NCI-H2081 (cell line): ENCODE data around the gene IFNGR2.
"Not testable (repeated sequence)": the region's sequence is repeated elsewhere in the genome, so short reads cannot be mapped to it uniquely, and the experiment has no call there.

Experiments used
- DNase-seq, 2 experiments: peaks; one replicate each; lab custom pipeline; 2025; lab: John Stamatoyannopoulos, UW

IFNGR2 gene, protein sequence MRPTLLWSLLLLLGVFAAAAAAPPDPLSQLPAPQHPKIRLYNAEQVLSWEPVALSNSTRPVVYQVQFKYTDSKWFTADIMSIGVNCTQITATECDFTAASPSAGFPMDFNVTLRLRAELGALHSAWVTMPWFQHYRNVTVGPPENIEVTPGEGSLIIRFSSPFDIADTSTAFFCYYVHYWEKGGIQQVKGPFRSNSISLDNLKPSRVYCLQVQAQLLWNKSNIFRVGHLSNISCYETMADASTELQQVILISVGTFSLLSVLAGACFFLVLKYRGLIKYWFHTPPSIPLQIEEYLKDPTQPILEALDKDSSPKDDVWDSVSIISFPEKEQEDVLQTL

DNA sequence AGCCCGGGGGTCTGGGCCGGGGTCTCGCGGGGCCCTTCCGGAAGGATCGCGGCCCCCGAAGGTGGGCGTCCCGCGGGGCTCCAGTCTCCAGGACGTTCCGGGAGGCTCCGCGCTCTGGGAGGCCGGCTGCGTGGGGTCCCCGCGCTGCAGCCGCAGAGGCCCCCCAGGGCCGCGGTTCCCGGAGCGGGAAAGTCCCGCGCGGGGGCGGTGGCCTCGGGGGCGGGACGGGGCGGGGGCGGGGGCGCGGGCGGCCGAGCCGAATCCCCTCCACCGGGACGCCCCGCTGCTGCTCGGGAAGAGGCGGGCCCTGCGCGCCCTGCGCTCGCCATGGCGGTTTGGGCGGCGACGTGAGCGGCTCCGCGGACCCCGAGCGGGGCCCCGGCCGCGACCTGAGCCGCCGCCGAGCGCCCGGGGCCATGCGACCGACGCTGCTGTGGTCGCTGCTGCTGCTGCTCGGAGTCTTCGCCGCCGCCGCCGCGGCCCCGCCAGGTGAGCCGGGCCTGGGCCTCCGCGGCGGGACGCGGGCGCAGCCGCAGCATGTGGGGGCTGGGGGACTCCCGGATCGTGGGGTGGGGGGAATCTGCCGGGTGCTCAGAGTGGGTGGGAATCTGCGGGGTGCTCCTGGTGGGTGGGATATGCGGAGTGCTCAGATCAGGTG is at the start of gene IFNGR2:
Gene IFNGR2, plus strand, starts transcription at position 286 of the 658 bp plus-strand sequence. Its CDS starts 131 bp downstream, at position 417.
- DNase-seq = peak in 1 of 2 experiments; percentile 6

- no peak for DNase-seq
Measured at GRCh38 chr21:33355355-33355754, 47.9 kb upstream of the IFNGR2 start.

- no peak for DNase-seq
Measured at GRCh38 chr21:33355996-33356395, 47.2 kb upstream of the IFNGR2 start.

GRCh38 chr21:33357177-33357576 is 46.0 kb upstream of the IFNGR2 start:
- no peak for DNase-seq

DNA sequence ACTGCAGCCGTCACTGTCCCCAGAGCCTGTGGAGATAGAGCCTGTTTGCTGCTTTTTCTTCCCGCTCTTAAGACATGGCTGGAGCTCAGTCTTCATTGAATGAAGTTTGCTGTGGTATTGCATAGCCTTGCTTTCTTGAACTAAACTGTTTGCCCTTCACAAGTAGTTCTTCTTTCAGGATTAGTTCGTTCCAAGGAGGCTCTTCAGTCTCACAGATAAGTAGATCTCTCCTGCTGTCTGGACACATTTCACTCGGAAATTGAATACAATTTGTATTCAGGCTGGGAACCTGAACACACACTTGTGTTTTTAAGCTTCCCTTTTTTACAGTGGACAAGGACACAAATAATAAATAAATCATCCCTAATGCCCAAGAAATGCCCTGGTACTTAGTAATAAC is 43.8 kb upstream of the IFNGR2 start:
- DNase-seq = no peak

DNA sequence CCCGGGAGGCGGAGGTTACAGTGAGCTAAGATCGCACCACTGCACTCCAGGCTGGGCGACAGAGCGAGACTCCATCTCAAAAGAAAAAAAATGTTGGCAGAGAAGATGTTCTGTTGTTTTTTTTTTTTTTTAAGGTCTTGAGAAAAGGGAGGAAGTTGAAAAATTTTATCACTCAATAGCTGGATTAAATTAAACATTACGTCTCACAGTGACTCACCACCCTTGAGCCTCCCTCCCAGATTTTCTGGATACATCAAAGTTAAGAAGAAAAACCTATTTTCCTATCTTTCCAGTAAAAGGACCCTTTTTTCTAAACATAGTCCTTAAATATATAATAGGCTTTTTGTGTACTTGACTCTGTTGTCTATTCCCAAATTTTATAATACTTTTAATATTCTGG is 42.9 kb upstream of the IFNGR2 start:
- DNase-seq = no peak

- peak; percentile 37 to 66 for DNase-seq
Measured at GRCh38 chr21:33360881-33361602, 42.2 kb upstream of the IFNGR2 start.

GRCh38 chr21:33362044-33362555 is 41.1 kb upstream of the IFNGR2 start:
- DNase-seq = peak in 1 of 2 experiments; percentile 26

GRCh38 chr21:33363911-33364609 is 39.2 kb upstream of the IFNGR2 start:
- DNase-seq = not testable (repeated sequence)

DNA sequence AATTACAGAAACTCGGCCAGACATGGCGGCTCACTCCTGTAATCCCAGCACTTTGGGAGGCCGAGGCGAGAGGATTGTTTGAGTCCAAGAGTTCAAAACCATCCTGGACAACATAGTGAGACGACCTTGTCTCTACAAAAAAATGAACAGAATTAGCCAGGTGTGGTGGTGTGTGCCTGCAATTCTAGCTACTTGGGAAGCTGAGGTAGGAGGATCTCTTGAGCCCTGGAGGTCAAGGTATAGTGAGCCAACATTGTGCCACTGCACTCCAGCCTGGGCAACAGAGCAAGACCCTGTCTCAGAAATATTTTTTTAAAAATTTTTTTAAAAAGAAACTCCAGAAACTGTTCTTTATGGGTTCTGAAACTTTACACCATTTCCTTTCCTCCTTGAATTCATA is 38.4 kb upstream of the IFNGR2 start:
- no peak for DNase-seq

DNA sequence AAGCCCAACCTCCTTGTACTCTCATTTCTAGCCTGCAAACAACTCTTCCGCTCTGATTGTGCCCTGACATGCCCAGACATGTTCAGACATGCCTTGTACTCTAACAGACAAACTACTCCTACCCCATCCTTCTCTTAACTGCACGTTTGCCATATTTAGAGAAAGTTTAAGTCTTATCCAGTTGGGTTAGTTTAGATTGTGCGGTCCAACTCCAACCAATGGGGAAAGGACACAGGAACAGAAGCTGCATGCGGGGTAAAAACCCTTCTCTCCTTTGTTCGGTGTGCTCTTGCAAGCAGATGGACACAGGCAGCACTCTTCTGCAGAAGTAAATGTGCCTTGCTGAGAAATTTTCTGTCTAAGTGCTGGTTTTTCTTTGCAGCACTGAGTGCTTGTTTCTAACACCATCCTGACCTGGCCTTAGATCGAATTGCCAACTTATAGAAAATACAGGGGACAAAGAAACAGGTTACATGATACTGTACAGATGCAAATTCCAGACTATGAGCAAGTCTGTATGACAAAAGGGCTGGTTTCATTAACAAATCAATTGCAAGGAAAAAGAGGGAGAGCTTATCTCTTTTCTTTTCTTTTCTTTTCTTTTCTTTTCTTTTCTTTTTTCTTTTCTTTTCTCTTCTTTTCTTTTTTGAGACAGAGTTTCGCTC is 35.8 kb upstream of the IFNGR2 start:
- no peak for DNase-seq

DNA sequence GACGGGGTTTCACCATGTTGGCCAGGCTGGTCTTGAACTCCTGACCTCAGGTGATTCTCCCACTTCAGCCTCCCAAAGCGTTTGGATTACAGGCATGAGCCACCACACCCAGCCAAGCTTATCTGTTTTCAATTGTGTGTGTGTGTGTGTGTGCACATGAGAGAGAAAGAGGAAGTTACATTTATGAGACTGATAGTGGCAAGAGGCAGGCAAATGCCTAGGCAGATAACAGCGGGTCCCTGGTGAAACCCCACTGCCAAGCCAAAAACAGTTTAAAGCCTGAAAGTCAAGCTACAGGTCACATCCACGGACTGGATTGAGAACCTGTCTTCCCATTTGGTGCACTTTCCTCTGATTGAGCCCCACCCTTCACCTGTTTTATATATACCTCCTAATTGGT is 35.1 kb upstream of the IFNGR2 start:
- no peak for DNase-seq

DNA sequence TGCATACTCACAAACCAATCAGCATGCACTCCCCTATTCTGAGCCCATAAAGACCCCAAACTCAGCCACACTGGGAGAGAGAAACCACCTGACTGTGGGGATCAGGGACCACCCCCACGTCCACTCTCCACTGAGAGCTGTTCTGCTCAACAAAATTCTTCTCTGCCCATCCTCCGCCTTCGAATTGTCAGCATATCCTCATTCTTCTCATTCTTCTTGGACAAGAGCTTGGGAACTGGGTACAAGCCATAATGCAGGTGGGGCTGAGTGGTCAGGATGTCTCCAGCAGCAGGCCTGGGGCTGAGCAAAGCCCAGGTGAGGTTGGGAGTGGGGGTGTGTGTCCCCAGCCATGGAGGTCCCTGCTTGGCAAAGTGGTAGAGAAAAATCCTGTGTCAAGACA is 34.6 kb upstream of the IFNGR2 start:
- no peak for DNase-seq

GRCh38 chr21:33369586-33369985 is 33.6 kb upstream of the IFNGR2 start:
- DNase-seq = no peak

GRCh38 chr21:33370305-33370704 is 32.9 kb upstream of the IFNGR2 start:
- DNase-seq = no peak

- no peak for DNase-seq
Measured at GRCh38 chr21:33371366-33371765, 31.8 kb upstream of the IFNGR2 start.

DNA sequence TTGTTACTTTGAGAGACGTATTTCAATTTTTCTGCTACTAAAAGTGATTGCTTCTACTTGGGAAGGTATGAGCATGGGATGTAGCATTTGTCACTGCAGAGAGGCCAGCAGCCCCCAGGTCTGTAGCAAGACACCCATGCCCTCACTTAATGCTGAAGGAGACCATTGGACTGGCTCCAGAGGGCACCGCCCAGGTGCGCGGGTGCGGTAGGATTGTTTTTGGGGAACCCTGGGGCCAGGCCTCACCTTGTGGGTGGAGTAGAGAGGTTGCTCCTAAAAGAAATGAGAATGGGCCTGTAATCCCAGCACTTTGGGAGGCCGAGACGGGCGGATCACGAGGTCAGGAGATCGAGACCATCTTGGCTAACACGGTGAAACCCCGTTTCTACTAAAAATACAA is 30.6 kb upstream of the IFNGR2 start:
- no peak for DNase-seq

GRCh38 chr21:33373451-33373850 is 29.8 kb upstream of the IFNGR2 start:
- no peak for DNase-seq

GRCh38 chr21:33374080-33374449 is 29.1 kb upstream of the IFNGR2 start:
- DNase-seq = no peak

GRCh38 chr21:33374450-33375096 is 28.6 kb upstream of the IFNGR2 start:
- peak in 1 of 2 experiments; percentile 14 for DNase-seq

DNA sequence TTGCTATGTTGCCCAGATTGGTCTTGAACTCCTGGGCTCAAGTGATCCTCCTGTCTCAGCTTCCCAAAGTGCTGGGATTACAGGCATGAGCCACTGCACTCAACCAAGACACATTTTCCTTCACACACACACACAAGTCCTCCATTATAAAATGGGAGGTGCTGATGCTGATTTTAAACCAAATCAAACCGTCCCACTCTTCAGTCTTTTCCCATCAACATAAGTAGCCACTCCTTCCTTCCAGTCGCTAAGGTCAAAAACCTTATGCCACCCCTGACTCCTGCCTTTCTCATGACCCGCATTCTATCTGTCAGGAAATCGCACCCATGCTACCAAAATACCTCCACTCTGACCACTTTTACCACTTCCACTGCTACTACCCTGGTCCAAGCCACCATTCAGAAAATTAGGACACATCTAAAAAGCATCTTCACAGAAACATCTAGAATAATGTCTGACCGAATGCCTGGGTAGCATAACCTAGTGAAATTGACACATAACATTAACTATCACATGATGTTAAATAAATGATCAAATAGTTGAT is 28.0 kb upstream of the IFNGR2 start:
- no peak for DNase-seq
